GM12878 (cell line): Measurements from ENCODE around the gene CNTLN. TPM values are rescaled to one million over a fixed set of nuclear protein-coding genes. Genes with fewer than 3 reads are reported as not detected.

Source experiments
- ATAC-seq: fragments of 200-7000 bp; cut with Tn5 transposase; 3 replicates; pipeline ENCODE4 v1.9.1; 2020; ENCODE audit warnings: mild to moderate bottlenecking, moderate library complexity
- BruUV-seq: library from RNA; stranded (reverse); fragments of 400-500 nt; replicated peaks from 2 replicates; lab custom pipeline; 2021; lab: Mats Ljungman, UMichigan
- CTCF ChIA-PET: fragments of 300-600 bp; sonication (Branson Sonifier 250); formaldehyde crosslinking; extraction: SDS; loops from one replicate; lab custom pipeline; 2021; ENCODE audit warnings: inconsistent platforms; lab: Yijun Ruan, JAX
- POLR2A ChIA-PET: fragments of 350-600 bp; formaldehyde crosslinking; extraction: SDS; loops from one replicate; lab custom pipeline; 2021; ENCODE audit warnings: inconsistent platforms; lab: Charles Lee
- RAD21 ChIA-PET: fragments of 300-600 bp; sonication (Branson Sonifier 250); formaldehyde crosslinking; loops from one replicate; lab custom pipeline; 2023; ENCODE audit warnings: antibody characterized with exemption; ENCODE audit not compliant: unreplicated experiment; lab: Charles Lee
- SMC1A ChIA-PET: fragments of 300-600 bp; sonication (Branson Sonifier 250); formaldehyde crosslinking; loops from one replicate; lab custom pipeline; 2023; ENCODE audit not compliant: unreplicated experiment, uncharacterized antibody; lab: Charles Lee
- DNase-seq: peaks from one replicate; pipeline ENCODE4 v3.0.0-alpha.2; 2011; ENCODE audit warnings: low read depth, low spot score
- FAIRE-seq: peaks from 3 replicates; lab custom pipeline; 2011; peaks lifted over from hg19 to GRCh38; lab: Jason Lieb, UNC
- H2AFZ ChIP-seq: 2 replicates; pipeline ENCODE4 v1.6.0; 2011; ENCODE audit warnings: low read depth, low read length, control low read depth; ENCODE audit not compliant: control insufficient read depth
- H3K27ac ChIP-seq: 2 replicates; pipeline ENCODE4 v1.5.1; 2011; ENCODE audit warnings: control low read depth; ENCODE audit not compliant: control insufficient read depth, insufficient read depth
- H3K27me3 ChIP-seq, 2 experiments: replicated peaks in 1 of 2; 2 replicates each; pipeline versions ENCODE4 v1.6.0 to v1.6.1; 2011; ENCODE audit warnings: low read length in 1 of 2; ENCODE audit not compliant: control insufficient read depth in 2 of 2, insufficient read depth in 2 of 2
- H3K36me3 ChIP-seq, 2 experiments: 2 replicates each; pipeline ENCODE4 v1.5.1; 2011; ENCODE audit warnings: low read length in 1 of 2; ENCODE audit not compliant: control insufficient read depth in 2 of 2, insufficient read depth in 2 of 2
- H3K4me1 ChIP-seq: 2 replicates; pipeline ENCODE4 v1.6.1; 2011; ENCODE audit warnings: mild to moderate bottlenecking, low read length, moderate library complexity, mixed read lengths; ENCODE audit not compliant: control insufficient read depth, insufficient read depth
- H3K4me2 ChIP-seq: 2 replicates; pipeline ENCODE4 v1.6.0; 2011; ENCODE audit warnings: control low read depth; ENCODE audit not compliant: control insufficient read depth, insufficient read depth
- H3K4me3 ChIP-seq: fragments of 200-600 bp; sonication (generic); 2 replicates; pipeline ENCODE4 v1.5.1; 2016
- H3K79me2 ChIP-seq: 2 replicates; pipeline ENCODE4 v1.6.0; 2011; ENCODE audit warnings: low read length; ENCODE audit not compliant: control insufficient read depth, insufficient read depth
- H3K9ac ChIP-seq: 2 replicates; pipeline ENCODE4 v1.8.0; 2011; ENCODE audit warnings: low read length, control low read depth, mixed read lengths; ENCODE audit not compliant: control insufficient read depth, insufficient read depth
- H3K9me3 ChIP-seq: replicated peaks from 3 replicates; pipeline ENCODE4 v1.5.1; 2011; ENCODE audit warnings: mild to moderate bottlenecking, low read length; ENCODE audit not compliant: control insufficient read depth, insufficient read depth
- H4K20me1 ChIP-seq: 2 replicates; pipeline ENCODE4 v1.6.0; 2011; ENCODE audit not compliant: control insufficient read depth, insufficient read depth
- BHLHE40 ChIP-seq, 2 experiments: fragments of 450-650 bp in 1 of 2; IDR thresholded peaks; 2 replicates each; pipeline ENCODE4 v1.6.1; 2011 to 2017; ENCODE audit warnings: low read depth in 2 of 2, borderline replicate concordance in 1 of 2, improper control_type of control experiment in 1 of 2, low read length in 1 of 2, mild to moderate bottlenecking in 1 of 2
- CHD2 ChIP-seq: IDR thresholded peaks from 2 replicates; pipeline ENCODE4 v1.6.1; 2011; ENCODE audit warnings: low read depth, low read length, improper control_type of control experiment, borderline replicate concordance
- FOS ChIP-seq: IDR thresholded peaks from 3 replicates; pipeline ENCODE4 v1.6.1; 2011; ENCODE audit warnings: borderline replicate concordance; ENCODE audit not compliant: insufficient read length; ENCODE audit errors: extremely low read depth
- HDAC2 ChIP-seq: fragments of 200-600 bp; sonication (generic); IDR thresholded peaks from 2 replicates; pipeline ENCODE4 v1.6.1; 2017
- HDGF ChIP-seq: fragments of 450-650 bp; IDR thresholded peaks from 2 replicates; pipeline ENCODE4 v1.6.1; 2016; ENCODE audit warnings: antibody characterized with exemption
- MAX ChIP-seq: IDR thresholded peaks from 2 replicates; pipeline ENCODE4 v1.6.1; 2012; ENCODE audit warnings: low read depth, low read length, improper control_type of control experiment
- NBN ChIP-seq: fragments of 450-650 bp; IDR thresholded peaks from 2 replicates; pipeline ENCODE4 v1.6.1; 2016
- NRF1 ChIP-seq: conservative IDR thresholded peaks from 2 replicates; pipeline ENCODE4 v1.6.1; 2011; ENCODE audit warnings: mild to moderate bottlenecking, low read depth, low read length, improper control_type of control experiment
- PAX5 ChIP-seq: IDR thresholded peaks from 2 replicates; pipeline ENCODE4 v1.6.1; 2011; ENCODE audit warnings: low read depth, low read length, borderline replicate concordance
- PML ChIP-seq: IDR thresholded peaks from 2 replicates; pipeline ENCODE4 v1.6.1; 2012; ENCODE audit warnings: low read length, inconsistent platforms
- RAD21 ChIP-seq: IDR thresholded peaks from 2 replicates; pipeline ENCODE4 v1.6.1; 2011; ENCODE audit warnings: mild to moderate bottlenecking, low read depth, low read length, moderate library complexity; ENCODE audit not compliant: insufficient read depth
- STAT1 ChIP-seq: fragments of 450-650 bp; conservative IDR thresholded peaks from 2 replicates; pipeline ENCODE4 v1.6.1; 2014; ENCODE audit warnings: antibody characterized with exemption, mild to moderate bottlenecking
- STAT3 ChIP-seq: IDR thresholded peaks from 2 replicates; pipeline ENCODE4 v1.6.1; 2011; ENCODE audit warnings: low read depth, low read length, improper control_type of control experiment
- TCF12 ChIP-seq: IDR thresholded peaks from 2 replicates; pipeline ENCODE4 v1.6.1; 2011; ENCODE audit warnings: low read depth, mild to moderate bottlenecking, low read length
- TCF3 ChIP-seq: IDR thresholded peaks from 2 replicates; pipeline ENCODE4 v1.6.1; 2012; ENCODE audit warnings: low read depth, mild to moderate bottlenecking, low read length, borderline replicate concordance; ENCODE audit not compliant: insufficient read depth
- TCF7 ChIP-seq: IDR thresholded peaks from 2 replicates; pipeline ENCODE4 v1.6.1; 2014; ENCODE audit warnings: antibody characterized with exemption, borderline replicate concordance
- WRNIP1 ChIP-seq: IDR thresholded peaks from 2 replicates; pipeline ENCODE4 v1.6.1; 2011; ENCODE audit warnings: low read depth, low read length, improper control_type of control experiment, borderline replicate concordance
- WGBS: methylation state at CpG from one replicate; pipeline ENCODE4 v1.1.6; 2016; ENCODE audit warnings: low lambda C conversion rate; ENCODE audit not compliant: insufficient replicate concordance, insufficient coverage; ENCODE audit errors: missing lambda C conversion rate; 5-methylcytosine and 5-hydroxymethylcytosine counted together
- in situ Hi-C: fragments of 300-500 bp; cut with MboI; formaldehyde crosslinking; loops from 9 replicates; pipeline ENCODE4 v1.14.3; 2018; ENCODE audit warnings: mixed read lengths
- intact Hi-C: fragments of 100-400 bp; cut with micrococcal nuclease; formaldehyde crosslinking; loops from one replicate; pipeline ENCODE4 v1.14.2; 2022; ENCODE audit not compliant: unreplicated experiment
- polyA plus RNA-seq, 11 experiments: library from polyadenylated mRNA; depleted of rRNA in 4 of 11; unstranded in 6 of 11; stranded (reverse) in 5 of 11; fragments of >200 nt; fragmentation: Nextera tagmentation in 4 of 11; fragmentation: Illumina TruSeq in 1 of 11; extraction: Ambion mirVana in 4 of 11; extraction: Trizol in 1 of 11; gene quantifications; 1 replicate in 1 of 11; 2 replicates in 10 of 11; pipeline versions ENCODE4 v1.2.1 to v1.2.3, GENCODE V29; 2011 to 2016; ENCODE audit warnings: inconsistent platforms in 2 of 11, missing spikeins in 2 of 11, low read depth in 1 of 11
- total RNA-seq, 4 experiments: library from RNA; depleted of rRNA in 3 of 4; stranded (reverse); fragments of >200 nt in 3 of 4; fragmentation: Illumina TruSeq in 1 of 4; extraction: Trizol in 1 of 4; gene quantifications; 2 replicates each; pipeline versions ENCODE4 v1.2.1 to v1.2.3, GENCODE V29; 2013 to 2021

The CNTLN gene
- total and polyA plus RNA-seq, 10 of the 15 experiments (the other 5 are each of a cell fraction or from before 2014, with no cell fraction given) = 0.01 to 7.0 (median 0.03) TPM; not detected in 4

DNA sequence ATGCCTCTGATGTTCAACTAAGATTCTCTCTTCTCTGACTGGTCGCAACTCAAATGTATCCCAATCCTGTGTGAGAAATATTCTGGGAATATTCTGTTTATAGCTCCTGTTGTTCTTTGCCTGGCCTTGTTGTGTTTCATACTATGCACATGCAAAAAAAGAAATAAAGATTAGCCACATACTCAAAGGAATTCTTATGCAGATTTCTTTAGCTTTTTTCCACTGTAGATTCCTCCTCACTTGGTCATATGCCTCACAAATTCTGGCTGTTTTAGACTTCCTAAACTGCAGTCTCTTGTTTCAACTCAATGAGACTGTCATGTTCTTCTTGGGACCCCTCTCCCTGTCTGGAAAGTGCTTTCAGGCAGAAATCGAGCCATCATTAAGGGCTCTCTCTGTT is 226.5 kb downstream of the CNTLN start:
- WGBS = 3% methylated on average over 2 of the region's 2 CpGs
- in situ Hi-C loops = no loop called here
- H3K9ac ChIP-seq = no peak overlapping the region
- H3K4me1 ChIP-seq = no peaks in the 10 kb centered on the region
- no peaks in the 10 kb centered on the region for H3K9me3 ChIP-seq
- TF ChIP-seq PML (no peak), RAD21 (no peak), WRNIP1 (no peak), FOS (no peak), PAX5 (no peak), STAT3 (no peak), STAT1 (no peak), NBN (no peak), HDGF (no peak), CHD2 (no peak), TCF12 (no peak), TCF7 (no peak), TCF3 (no peak), HDAC2 (no peak), MAX (no peak), NRF1 (no peak), BHLHE40 (IDR thresholded peaks at IDR 0.05; ENCODE audit: borderline replicate concordance in 1 of 2, low read depth in 2 of 2, low read length in 1 of 2) (no peak)
- ATAC-seq = no peak
- ChIA-PET POLR2A (interaction anchor here (0.5 kb wide), 1 partner anchor 666 kb away, joined by 4 read pairs; no protein-coding TSS in a partner anchor), RAD21 (no interaction called here), CTCF (no interaction called here), SMC1A (interaction anchor here (1.2 kb wide), 1 partner anchor 11 kb away, joined by 3 read pairs; no protein-coding TSS in a partner anchor)
- no TSS peak for BruUV-seq
- no peaks in the 10 kb centered on the region for H4K20me1 ChIP-seq
- intact Hi-C loops = no loop called here
- H3K36me3 ChIP-seq = no peaks in the 10 kb centered on the region
- no peak overlapping the region for H2AFZ ChIP-seq
- DNase-seq = no peak
- H3K4me2 ChIP-seq = no peak overlapping the region
- no peak overlapping the region for H3K4me3 ChIP-seq
- no peak overlapping the region for H3K27ac ChIP-seq
- H3K27me3 ChIP-seq = no peaks in the 10 kb centered on the region
- no peaks in the 10 kb centered on the region for H3K79me2 ChIP-seq
- no peak for FAIRE-seq
